ENCODE data around the gene SERINC3. TPM values are rescaled to one million over a fixed set of nuclear protein-coding genes. Genes with fewer than 3 reads are reported as not detected.

SERINC3 gene
- total and polyA plus RNA-seq, 2 of the 8 experiments (the other 6 are each of a cell fraction or from before 2014, with no cell fraction given): 47.2 to 66.0 TPM

DNA sequence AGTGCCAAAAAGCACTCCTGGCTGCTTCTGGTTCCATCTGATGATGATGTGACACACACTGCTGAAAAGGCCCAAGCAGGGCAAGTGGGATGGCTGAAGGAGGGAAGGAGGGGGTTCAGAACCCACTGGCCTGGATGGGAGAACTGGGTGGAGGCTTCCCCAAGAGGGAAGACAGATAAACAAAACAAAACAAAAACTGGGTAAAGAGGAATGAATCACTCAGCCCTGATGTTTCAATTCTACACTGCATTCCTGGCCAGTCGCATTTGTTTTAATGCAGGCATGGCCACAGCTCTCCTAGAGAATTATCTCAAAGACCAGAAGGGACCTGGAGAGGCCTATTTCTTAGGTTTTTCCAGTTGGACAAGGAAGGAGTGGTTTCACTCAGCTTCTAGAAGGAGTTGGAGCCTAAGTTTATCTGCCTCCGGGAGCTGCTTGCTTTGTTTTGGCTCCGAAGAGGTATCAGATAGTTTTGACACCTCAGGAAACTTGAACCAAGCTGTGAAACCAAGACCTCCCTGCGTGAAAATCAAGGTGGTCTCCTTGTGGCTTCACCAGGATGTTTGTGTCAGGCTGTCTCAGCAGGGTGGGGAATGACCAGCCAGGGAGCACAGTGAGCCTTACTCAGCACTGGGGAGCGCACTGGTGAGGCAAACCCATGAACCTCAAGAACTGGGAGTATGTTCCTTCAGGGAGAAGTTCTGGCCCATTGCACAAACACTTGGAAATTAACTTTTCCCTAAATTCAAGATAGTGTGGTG is 30.1 kb downstream of the SERINC3 start:
- no peaks in the 10 kb centered on the region; the same call in 1 of the 2 replicates for H3K79me1 ChIP-seq (ENCODE audit: low read depth, low read length)
- H2BK12ac ChIP-seq (ENCODE audit: low read depth, low read length): no peak overlapping the region
- H2BK15ac ChIP-seq (ENCODE audit: low read length): no peak overlapping the region
- no peak overlapping the region for H3K4ac ChIP-seq (replicated peaks; ENCODE audit: insufficient read length, low read depth, low read length)
- H3K9ac ChIP-seq (replicated peaks in 1 of 4; ENCODE audit: extremely low read depth in 1 of 4, low read depth in 3 of 4, low read length in 3 of 4): no peak overlapping the region
- no peak overlapping the region for H2AFZ ChIP-seq (ENCODE audit: low read length)
- no peak overlapping the region for H3K23ac ChIP-seq (ENCODE audit: insufficient read length)
- no peaks in the 10 kb centered on the region for H3K4me1 ChIP-seq (replicated peaks in 1 of 4; ENCODE audit: control insufficient read depth in 3 of 4, insufficient read depth in 4 of 4, low read length in 3 of 4)
- no peak overlapping the region for H2BK120ac ChIP-seq (replicated peaks; ENCODE audit: low read depth, low read length)
- H2BK5ac ChIP-seq (ENCODE audit: low read depth, low read length): no peak overlapping the region
- H3K27me3 ChIP-seq (replicated peaks in 1 of 4; ENCODE audit: control insufficient read depth in 3 of 4, extremely low read depth in 1 of 4, insufficient read depth in 3 of 4, low read length in 3 of 4): no peaks in the 10 kb centered on the region
- DNase-seq (ENCODE audit: low read depth in 1 of 2, low spot score in 2 of 2): no peak
- H4K5ac ChIP-seq (ENCODE audit: insufficient read length, low read depth, low read length): no peak overlapping the region
- peaks cover 0 to 2% of the 10 kb centered on the region in 2 experiments for H4K20me1 ChIP-seq (replicated peaks in 1 of 2; ENCODE audit: control insufficient read depth in 1 of 2, insufficient read depth in 2 of 2, low read length in 2 of 2)
- H3K79me2 ChIP-seq (ENCODE audit: control insufficient read depth in 1 of 2, insufficient read depth in 2 of 2, low read length in 2 of 2): no peaks in the 10 kb centered on the region
- no peak overlapping the region for H3K14ac ChIP-seq (ENCODE audit: insufficient read length)
- WGBS, 2 experiments (ENCODE audit: extremely low coverage in 1 of 2, insufficient coverage in 1 of 2, insufficient read length in 1 of 2, insufficient replicate concordance in 2 of 2, low coverage in 1 of 2, low lambda C conversion rate in 2 of 2, missing lambda C conversion rate in 1 of 2): 90% methylated on average over 5 of the region's 5 CpGs; no CpG with 5 or more reads in 1 of the 2 experiments
- no peaks in the 10 kb centered on the region for H3K23me2 ChIP-seq (ENCODE audit: low read depth, low read length)
- H4K8ac ChIP-seq (ENCODE audit: extremely low read depth, insufficient read depth, low read length): no peak overlapping the region
- H3K36me3 ChIP-seq (ENCODE audit: control insufficient read depth in 2 of 4, insufficient read depth in 4 of 4, low read length in 3 of 4): peaks cover 12 to 44% (median 32%) of the 10 kb centered on the region in 4 experiments; a peak in 6 of 8 replicates
- POLR2A ChIA-PET (ENCODE audit: partially characterized antibody): interaction anchor here (1.1 to 1.2 kb wide), 2 partner anchors 10 kb away, joined by 3 read pairs; no protein-coding TSS in a partner anchor
- H4K91ac ChIP-seq (replicated peaks; ENCODE audit: insufficient read length, low read length): no peak overlapping the region
- CTCF ChIA-PET (ENCODE audit: partially characterized antibody): no interaction called here
- no peaks in the 10 kb centered on the region for H3K9me3 ChIP-seq (ENCODE audit: insufficient read depth in 2 of 2, low read depth in 1 of 2, low read length in 1 of 2)
- H3K18ac ChIP-seq (ENCODE audit: extremely low read depth, low read length): no peak overlapping the region
- no peak overlapping the region for H2AK5ac ChIP-seq (ENCODE audit: low read depth, low read length)
- H3K4me3 ChIP-seq (ENCODE audit: extremely low read depth in 1 of 4, insufficient read depth in 2 of 4, low read depth in 3 of 4, low read length in 4 of 4): no peak overlapping the region
- H2BK20ac ChIP-seq (ENCODE audit: low read length): no peak overlapping the region
- no peak overlapping the region; the same call in 1 of the 2 replicates for H3K27ac ChIP-seq (ENCODE audit: low read depth, low read length)
- FAIRE-seq: no peak
- H3K4me2 ChIP-seq (ENCODE audit: insufficient read depth in 1 of 2, low read depth in 2 of 2, low read length in 2 of 2): no peak overlapping the region
- no peak overlapping the region for H3K56ac ChIP-seq (replicated peaks; ENCODE audit: insufficient read length, low read depth, low read length)
- TF ChIP-seq RNF2 (IDR thresholded peaks at IDR 0.05; ENCODE audit: borderline replicate concordance, low read depth, low read length, missing control alignments, poor library complexity, severe bottlenecking) (no peak), ZNF274 (IDR thresholded peaks at IDR 0.05; ENCODE audit: borderline replicate concordance, extremely low read depth, low read length) (no peak), EGR1 (IDR thresholded peaks at IDR 0.05; ENCODE audit: borderline replicate concordance, low read depth, low read length) (no peak), NANOG (IDR thresholded peaks at IDR 0.05; ENCODE audit: insufficient read depth, low read depth, low read length, poor library complexity, severe bottlenecking) (no peak), MAX (IDR thresholded peaks at IDR 0.05) (no peak)
